H1 (cell line): ENCODE measurements around the gene UBE2O. TPM values are rescaled to one million over a fixed set of nuclear protein-coding genes. Genes with fewer than 3 reads are reported as not detected.

Experiments
- CHD1 ChIP-seq: IDR thresholded peaks from 2 replicates; pipeline ENCODE4 v1.6.1; 2012; ENCODE audit warnings: low read depth, low read length, improper control_type of control experiment
- GABPA ChIP-seq: IDR thresholded peaks from 2 replicates; pipeline ENCODE4 v1.6.1; 2011; ENCODE audit warnings: mild to moderate bottlenecking, low read length, moderate library complexity, borderline replicate concordance; ENCODE audit not compliant: insufficient read depth
- JUND ChIP-seq: IDR thresholded peaks from 2 replicates; pipeline ENCODE4 v1.6.1; 2011; ENCODE audit warnings: mild to moderate bottlenecking, improper control_type of control experiment, low read length
- MAFK ChIP-seq: IDR thresholded peaks from 2 replicates; pipeline ENCODE4 v1.6.1; 2012; ENCODE audit warnings: low read depth, mild to moderate bottlenecking, improper control_type of control experiment, low read length
- RBBP5 ChIP-seq: IDR thresholded peaks from 2 replicates; pipeline ENCODE4 v1.7.1; 2012; ENCODE audit warnings: low read depth, mild to moderate bottlenecking, inconsistent platforms, low read length, moderate library complexity, borderline replicate concordance
- TCF12 ChIP-seq: IDR thresholded peaks from 2 replicates; pipeline ENCODE4 v1.6.1; 2011; ENCODE audit warnings: low read depth, mild to moderate bottlenecking, low read length
- polyA plus RNA-seq, 7 experiments: library from polyadenylated mRNA; depleted of rRNA in 3 of 7; stranded (reverse) in 5 of 7; unstranded in 2 of 7; fragments of >200 nt in 5 of 7; fragments of 200-250 nt in 2 of 7; gene quantifications; 1 replicate in 5 of 7; 2 replicates in 1 of 7; 4 replicates in 1 of 7; pipeline versions ENCODE4 v1.2.1 to v1.2.3, GENCODE V29; 2011 to 2013; ENCODE audit warnings: missing spikeins in 2 of 7, mixed read lengths in 2 of 7
- total RNA-seq: library from RNA; stranded (reverse); fragmentation: NEBNext Ultra II Directional; extraction: Animal tissue kit (Norgen Biotek cat#: 25700); gene quantifications from 2 replicates; pipeline ENCODE4 v1.2.1, GENCODE V29; 2021
- TF ChIP-seq, protein P1 (sequence below), 3 experiments: IDR thresholded peaks; 1 replicate in 2 of 3; 2 replicates in 1 of 3; pipeline versions ENCODE4 v1.5.1 to v1.6.1; 2011; ENCODE audit warnings: low read length in 3 of 3, mild to moderate bottlenecking in 3 of 3, inconsistent platforms in 2 of 3, low read depth in 1 of 3, moderate library complexity in 1 of 3; ENCODE audit not compliant: insufficient read depth in 1 of 3; ENCODE audit errors: control extremely low read depth in 1 of 3

The UBE2O gene
- total and polyA plus RNA-seq, 2 of the 8 experiments (the other 6 are each of a cell fraction or from before 2014, with no cell fraction given), result 24.4 to 63.0 TPM

DNA sequence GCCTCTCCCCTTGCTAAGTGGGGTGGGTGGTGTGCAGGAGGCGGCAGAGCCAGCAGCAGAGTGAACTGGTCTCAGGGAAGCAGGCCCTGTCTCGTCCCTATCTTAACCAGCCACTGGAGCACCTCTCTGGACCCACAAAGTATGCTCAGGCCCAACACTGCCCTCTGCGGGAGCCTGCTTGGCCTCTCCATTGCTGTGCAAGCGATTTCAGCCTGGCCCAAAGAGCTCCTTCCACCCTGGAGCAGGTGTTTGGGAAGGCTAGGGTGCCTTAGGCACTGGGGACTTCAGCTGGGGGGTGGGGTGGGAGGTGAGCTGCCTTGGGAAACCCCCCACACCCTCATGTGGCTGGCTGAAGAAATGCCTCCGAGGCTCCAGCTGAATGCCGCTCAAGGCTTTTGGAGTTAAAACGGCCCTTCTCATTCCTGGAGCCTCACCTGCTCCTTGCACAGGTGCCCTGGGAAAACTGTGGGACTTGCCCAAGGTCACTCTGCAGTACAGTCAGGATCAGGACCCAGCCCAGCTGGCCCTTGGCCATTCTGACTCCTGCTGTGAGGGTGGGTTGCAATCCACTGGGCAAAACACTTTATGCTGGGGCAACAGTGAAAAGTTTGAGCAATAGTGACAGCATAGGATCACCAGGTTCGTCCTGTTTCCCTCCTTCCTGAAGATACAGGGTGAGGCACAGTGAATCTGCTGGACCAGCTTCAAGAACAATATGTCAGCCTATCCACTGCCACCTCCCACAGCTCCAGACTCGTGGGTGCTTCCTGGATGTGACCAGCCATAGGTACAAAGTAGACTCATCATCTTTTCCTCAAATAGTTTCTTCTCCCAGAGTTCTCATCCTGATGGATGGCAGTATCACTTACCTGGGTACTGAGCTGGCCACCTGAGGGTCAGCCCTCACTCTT lies 5.9 kb upstream of the UBE2O start (continued):
- TF ChIP-seq, protein P1, sequence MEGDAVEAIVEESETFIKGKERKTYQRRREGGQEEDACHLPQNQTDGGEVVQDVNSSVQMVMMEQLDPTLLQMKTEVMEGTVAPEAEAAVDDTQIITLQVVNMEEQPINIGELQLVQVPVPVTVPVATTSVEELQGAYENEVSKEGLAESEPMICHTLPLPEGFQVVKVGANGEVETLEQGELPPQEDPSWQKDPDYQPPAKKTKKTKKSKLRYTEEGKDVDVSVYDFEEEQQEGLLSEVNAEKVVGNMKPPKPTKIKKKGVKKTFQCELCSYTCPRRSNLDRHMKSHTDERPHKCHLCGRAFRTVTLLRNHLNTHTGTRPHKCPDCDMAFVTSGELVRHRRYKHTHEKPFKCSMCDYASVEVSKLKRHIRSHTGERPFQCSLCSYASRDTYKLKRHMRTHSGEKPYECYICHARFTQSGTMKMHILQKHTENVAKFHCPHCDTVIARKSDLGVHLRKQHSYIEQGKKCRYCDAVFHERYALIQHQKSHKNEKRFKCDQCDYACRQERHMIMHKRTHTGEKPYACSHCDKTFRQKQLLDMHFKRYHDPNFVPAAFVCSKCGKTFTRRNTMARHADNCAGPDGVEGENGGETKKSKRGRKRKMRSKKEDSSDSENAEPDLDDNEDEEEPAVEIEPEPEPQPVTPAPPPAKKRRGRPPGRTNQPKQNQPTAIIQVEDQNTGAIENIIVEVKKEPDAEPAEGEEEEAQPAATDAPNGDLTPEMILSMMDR (IDR thresholded peaks at IDR 0.05; ENCODE audit: control extremely low read depth in 1 of 3, insufficient read depth in 1 of 3, low read depth in 1 of 3, low read length in 3 of 3), result peak; percentile 66 to 86 (median 85)
- no peak for TF ChIP-seq CHD1
- 0 out of 2 replicates have a peak, but pooled peaks have one; percentile 38 for TF ChIP-seq TCF12
- peak; percentile 32; the same call in 1 of the 2 replicates for TF ChIP-seq JUND
- TF ChIP-seq RBBP5, result no peak
- peak; percentile 31; the same call in 1 of the 2 replicates for TF ChIP-seq MAFK
- peak; percentile 75; the same call in 1 of the 2 replicates for TF ChIP-seq GABPA
